Brain microvascular endothelial cell (primary cell): ENCODE measurements around the gene AKR1D1.
A peak's percentile ranks its signal among the peaks of the same experiment; 100 is the strongest.
"Not testable (repeated sequence)": the region's sequence is repeated elsewhere in the genome, so short reads cannot be mapped to it uniquely, and the experiment has no call there.

Experiments
- DNase-seq: peaks from one replicate; pipeline ENCODE4 v3.0.0-alpha.2; 2020
- H3K27ac ChIP-seq: fragments of 250-450 bp; sonication (Bioruptor Pico); 2 replicates; pipeline ENCODE4 v1.5.1; 2020; ENCODE audit warnings: mild to moderate bottlenecking, moderate library complexity
- H3K27me3 ChIP-seq: fragments of 250-450 bp; sonication (Bioruptor Pico); replicated peaks from 2 replicates; pipeline ENCODE4 v1.5.1; 2020; ENCODE audit warnings: mild to moderate bottlenecking
- H3K36me3 ChIP-seq: fragments of 250-450 bp; sonication (Bioruptor Pico); replicated peaks from 2 replicates; pipeline ENCODE4 v1.5.1; 2020; ENCODE audit warnings: mild to moderate bottlenecking
- H3K4me3 ChIP-seq: 2 replicates; pipeline ENCODE4 v1.5.1; 2011; ENCODE audit warnings: low read depth, mild to moderate bottlenecking, control low read depth, low read length, moderate library complexity
- in situ Hi-C: cut with HindIII; loops from 2 replicates; pipeline ENCODE4 v1.10.0; 2017; ENCODE audit warnings: low sequenced_read_pairs, low pct_ligation_motif_present
- TF ChIP-seq, protein P1 (sequence below): IDR thresholded peaks from 2 replicates; pipeline ENCODE4 v1.5.1; 2011; ENCODE audit warnings: low read depth, mild to moderate bottlenecking, moderate library complexity, low read length, control low read depth, inconsistent platforms; ENCODE audit errors: missing control alignments

The AKR1D1 gene

GRCh38 chr7:138083859-138084258 is 7.6 kb downstream of the AKR1D1 start:
- no peaks in the 10 kb centered on the region for H3K36me3 ChIP-seq
- no peak for DNase-seq
- TF ChIP-seq, protein P1, sequence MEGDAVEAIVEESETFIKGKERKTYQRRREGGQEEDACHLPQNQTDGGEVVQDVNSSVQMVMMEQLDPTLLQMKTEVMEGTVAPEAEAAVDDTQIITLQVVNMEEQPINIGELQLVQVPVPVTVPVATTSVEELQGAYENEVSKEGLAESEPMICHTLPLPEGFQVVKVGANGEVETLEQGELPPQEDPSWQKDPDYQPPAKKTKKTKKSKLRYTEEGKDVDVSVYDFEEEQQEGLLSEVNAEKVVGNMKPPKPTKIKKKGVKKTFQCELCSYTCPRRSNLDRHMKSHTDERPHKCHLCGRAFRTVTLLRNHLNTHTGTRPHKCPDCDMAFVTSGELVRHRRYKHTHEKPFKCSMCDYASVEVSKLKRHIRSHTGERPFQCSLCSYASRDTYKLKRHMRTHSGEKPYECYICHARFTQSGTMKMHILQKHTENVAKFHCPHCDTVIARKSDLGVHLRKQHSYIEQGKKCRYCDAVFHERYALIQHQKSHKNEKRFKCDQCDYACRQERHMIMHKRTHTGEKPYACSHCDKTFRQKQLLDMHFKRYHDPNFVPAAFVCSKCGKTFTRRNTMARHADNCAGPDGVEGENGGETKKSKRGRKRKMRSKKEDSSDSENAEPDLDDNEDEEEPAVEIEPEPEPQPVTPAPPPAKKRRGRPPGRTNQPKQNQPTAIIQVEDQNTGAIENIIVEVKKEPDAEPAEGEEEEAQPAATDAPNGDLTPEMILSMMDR, result no peak
- no peaks in the 10 kb centered on the region for H3K27me3 ChIP-seq
- no peak overlapping the region for H3K4me3 ChIP-seq
- H3K27ac ChIP-seq, result no peak overlapping the region
- in situ Hi-C loops, result no loop called here

DNA sequence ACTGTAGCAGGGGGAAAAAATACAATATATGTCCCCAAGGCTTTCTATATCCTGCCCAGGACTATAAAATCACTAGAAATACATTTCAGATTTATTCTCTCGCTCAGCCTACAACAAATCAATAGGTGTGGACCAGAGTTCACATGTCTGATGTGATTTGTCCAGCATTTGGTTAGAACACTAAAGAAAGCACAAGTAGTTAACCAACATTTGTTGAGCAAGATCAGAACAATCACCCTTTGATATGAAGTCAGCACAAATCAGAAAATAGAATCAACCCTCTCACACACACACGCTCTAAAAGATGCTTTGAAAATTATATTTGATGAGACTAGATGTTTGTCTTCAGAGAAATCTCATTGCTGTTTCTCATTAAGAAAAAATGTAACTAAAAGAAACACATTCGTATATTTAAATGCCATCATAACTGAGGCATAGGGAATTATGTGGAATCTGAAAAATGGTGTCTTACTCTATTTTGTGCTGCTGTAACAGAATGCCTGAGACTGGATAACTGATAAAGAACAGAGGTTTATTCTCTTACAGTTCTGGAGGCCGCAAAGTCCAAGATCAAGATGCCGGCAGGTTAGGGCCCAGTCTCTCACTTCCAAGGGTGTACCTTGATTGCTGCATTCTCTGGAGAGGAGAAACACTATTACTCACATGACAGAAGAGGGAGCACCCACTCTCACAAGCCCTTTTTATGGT is 10.5 kb downstream of the AKR1D1 start:
- Histone ChIP-seq H3K27ac (no peak overlapping the region), H3K4me3 (no peak overlapping the region), H3K36me3 (no peaks in the 10 kb centered on the region), H3K27me3 (no peaks in the 10 kb centered on the region)
- no peak for DNase-seq
- in situ Hi-C loops, result no loop called here
- TF ChIP-seq, protein P1, result no peak

- peak; percentile 21 for DNase-seq
- Histone ChIP-seq H3K36me3 (no peaks in the 10 kb centered on the region), H3K27me3 (no peaks in the 10 kb centered on the region), H3K27ac (no peak overlapping the region), H3K4me3 (no peak overlapping the region)
- in situ Hi-C loops, result no loop called here
- TF ChIP-seq, protein P1, result no peak
Observed at GRCh38 chr7:138089080-138089901, 13.0 kb downstream of the AKR1D1 start.

DNA sequence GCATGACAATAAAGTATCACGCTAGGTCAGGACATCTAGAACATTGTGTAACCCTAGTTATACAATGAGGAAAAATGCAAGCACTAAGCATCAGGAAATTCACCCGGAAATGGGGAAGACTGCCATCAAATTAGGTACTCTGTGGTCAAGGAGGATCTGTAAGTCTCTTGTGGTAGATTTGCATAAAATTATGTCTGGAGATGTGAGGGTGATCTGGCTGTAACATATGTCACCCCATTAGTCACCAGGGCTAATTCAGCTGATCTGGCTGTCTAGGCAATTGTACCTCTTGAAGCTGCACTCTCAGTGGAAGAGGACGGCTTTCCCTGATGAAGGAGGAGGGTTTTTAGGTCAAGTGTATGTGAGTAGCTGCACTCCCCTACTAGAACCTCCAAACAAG is 14.8 kb downstream of the AKR1D1 start:
- no peaks in the 10 kb centered on the region for H3K27me3 ChIP-seq
- H3K36me3 ChIP-seq, result no peaks in the 10 kb centered on the region
- no peak overlapping the region for H3K4me3 ChIP-seq
- in situ Hi-C loops, result no loop called here
- TF ChIP-seq, protein P1, result no peak
- H3K27ac ChIP-seq, result no peak overlapping the region
- no peak for DNase-seq

- in situ Hi-C loops, H3K36me3 ChIP-seq, DNase-seq, H3K4me3 ChIP-seq, H3K27ac ChIP-seq, H3K27me3 ChIP-seq: not testable (repeated sequence)
Observed at GRCh38 chr7:138091840-138092239, 15.6 kb downstream of the AKR1D1 start.

DNA sequence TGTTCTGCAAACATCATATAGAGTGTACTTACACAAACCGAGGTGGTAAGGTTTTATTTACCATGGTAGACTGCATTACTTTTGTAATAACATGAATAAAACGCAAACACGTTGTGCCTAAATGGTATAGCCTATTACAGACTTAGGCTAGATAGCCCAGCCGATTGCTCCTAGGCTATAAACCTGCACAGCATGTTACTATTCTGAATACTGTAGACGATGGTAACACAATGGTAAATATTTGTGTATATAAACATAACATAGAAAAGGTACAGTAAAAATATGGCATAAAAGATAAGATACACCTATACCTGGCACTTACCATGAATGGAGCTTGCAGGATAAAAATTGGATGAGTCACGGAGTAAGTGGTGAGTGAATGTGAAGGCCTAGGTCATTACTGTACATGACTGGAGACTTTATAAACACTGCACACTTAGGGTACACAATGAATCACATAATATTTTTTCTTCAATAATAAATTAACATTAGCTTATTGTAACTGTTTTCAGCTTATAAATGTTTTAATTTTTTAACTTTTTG is 16.3 kb downstream of the AKR1D1 start:
- H3K27me3 ChIP-seq, result no peaks in the 10 kb centered on the region
- no peak overlapping the region for H3K4me3 ChIP-seq
- no peak for DNase-seq
- TF ChIP-seq, protein P1, result no peak
- H3K27ac ChIP-seq, result no peak overlapping the region
- in situ Hi-C loops, result no loop called here
- no peaks in the 10 kb centered on the region for H3K36me3 ChIP-seq
